GM19025 (cell line): ENCODE data around the gene P2RX2.

Experiments
- ATAC-seq: cut with Tn5 transposase; IDR thresholded peaks from one replicate; pipeline ENCODE4 v1.9.1; 2021; ENCODE audit warnings: mild to moderate bottlenecking, low read depth, moderate library complexity; ENCODE audit not compliant: unreplicated experiment

Gene P2RX2

DNA sequence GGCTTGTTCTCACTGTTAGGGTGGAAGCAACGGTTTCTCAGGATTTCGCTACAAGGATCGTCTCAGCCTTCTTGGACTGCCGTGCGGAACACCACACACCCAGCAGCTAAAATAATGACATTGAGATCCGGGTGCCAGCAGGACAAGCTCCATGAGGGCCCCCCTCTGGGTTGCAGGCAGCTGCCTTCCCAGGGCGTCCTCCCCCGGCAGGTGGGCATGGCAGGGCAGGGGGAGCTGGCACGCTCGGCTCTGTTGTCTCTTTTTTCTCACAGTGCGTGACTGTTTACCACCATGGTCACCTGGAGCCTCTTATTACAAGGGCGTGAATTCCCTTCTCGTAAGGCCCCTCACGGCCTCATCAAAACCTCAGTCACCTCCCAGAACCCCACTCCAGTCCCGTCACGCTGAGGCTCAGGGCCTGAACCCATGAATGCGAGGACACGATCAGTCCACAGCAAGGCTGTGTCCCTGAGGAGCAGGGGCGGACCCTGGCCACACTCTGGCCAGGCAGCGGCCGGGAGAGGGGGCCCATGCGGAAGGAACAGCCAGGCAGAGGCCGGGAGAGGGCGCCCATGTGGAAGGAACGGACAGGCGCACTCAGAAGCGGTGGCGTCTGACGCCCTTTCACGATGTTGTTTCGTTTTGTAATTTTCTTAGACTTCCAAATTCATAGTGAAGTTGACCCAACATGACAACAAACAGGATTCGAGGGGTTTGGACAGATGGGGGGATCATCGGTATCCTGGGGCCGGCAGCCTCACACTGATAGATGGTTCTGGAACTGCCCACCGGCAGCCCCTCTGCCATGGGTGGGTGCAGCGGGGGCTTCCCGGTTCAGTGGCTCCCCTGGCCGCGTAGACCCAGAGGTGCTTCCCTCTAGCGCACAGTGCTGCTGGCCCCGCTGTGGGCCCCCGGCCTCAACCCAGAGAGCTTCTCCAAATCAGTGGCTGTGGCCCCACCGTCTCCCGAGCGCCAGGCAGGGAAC, 18.2 kb upstream of the P2RX2 start:
- no peak for ATAC-seq

GRCh38 chr12:132601171-132601883, 17.2 kb upstream of the P2RX2 start:
- ATAC-seq: no peak

GRCh38 chr12:132602572-132603239, 15.9 kb upstream of the P2RX2 start:
- ATAC-seq: no peak

GRCh38 chr12:132603240-132604150, 15.1 kb upstream of the P2RX2 start:
- no peak for ATAC-seq

DNA sequence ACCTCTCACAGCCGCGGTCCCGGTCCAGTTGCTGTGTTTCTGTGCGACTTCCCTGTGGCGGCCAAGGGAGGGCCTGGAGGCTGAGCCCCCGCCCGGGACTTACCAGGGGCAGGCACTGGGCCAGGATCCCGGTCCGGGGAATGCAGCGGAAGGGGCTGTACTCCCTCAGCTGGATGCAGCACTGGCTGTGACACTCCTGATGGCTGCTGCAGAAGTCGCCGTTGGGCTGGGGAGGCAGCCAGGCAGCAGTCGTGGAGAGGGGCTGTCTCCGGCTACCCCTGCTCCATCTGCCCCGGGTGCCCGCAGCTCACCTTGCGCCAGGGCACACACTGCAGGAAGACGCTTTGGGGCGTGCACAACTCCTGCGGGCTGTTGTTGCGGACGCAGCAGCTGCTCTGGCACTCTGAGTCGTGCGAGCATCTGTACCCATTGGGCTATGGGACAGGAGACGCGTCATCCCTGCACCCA, 14.4 kb upstream of the P2RX2 start:
- no peak for ATAC-seq

DNA sequence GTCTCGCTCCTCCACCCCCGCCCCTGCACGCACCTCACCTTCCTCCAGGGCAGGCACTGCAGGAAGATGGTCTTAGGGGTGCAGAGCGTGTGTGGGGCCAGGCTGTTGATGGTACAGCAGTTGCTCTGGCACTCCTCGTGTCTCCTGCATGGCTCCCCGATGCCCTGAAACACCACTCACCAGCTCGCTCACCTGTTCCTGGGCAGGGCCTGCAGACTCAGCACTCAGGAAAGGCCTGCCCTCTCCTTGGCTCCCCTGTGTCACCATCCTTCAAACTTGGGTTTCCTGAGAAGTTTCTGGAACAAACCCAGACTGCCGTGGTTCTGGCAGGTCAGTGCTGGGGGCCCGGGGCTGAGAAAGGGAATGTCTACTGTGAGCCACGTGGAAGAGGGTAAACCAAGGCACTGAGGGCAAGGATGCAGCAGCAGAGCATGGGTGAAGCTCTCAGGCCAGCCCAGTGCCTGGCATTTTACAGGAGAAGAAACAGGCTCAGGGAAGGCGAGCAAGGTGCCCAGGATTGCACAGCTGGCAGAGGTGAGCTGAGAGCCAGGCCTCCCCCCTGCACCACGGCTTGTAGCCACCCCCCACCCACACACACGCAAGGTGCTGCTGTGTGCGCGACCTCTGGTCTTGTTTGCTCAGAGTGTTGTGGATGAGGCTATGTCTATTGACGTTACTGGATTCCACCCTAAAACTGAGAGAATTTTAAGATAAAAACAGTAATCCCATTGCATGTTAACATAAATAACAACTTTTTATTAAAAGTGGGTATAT, 13.7 kb upstream of the P2RX2 start:
- ATAC-seq: no peak

DNA sequence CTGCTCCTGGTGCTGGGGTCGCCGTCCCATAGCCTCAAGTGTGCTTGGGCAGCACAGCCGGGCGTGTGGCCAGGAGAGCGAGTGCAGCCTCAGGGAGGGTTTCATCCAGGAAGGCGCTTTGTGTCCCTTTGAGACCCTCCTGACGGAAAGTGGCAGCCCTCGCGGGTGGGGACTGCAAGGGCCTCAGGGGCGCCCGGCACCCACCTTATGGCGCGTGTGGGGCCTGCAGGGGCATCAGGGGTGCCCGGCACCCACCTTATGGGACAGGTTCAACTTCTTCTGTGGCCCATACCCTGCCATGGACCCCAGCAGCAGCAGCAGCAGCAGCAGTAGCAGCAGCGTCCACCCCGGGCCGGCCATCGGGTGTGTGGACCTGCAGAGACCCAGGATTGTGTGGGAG, 12.7 kb upstream of the P2RX2 start:
- ATAC-seq: no peak

DNA sequence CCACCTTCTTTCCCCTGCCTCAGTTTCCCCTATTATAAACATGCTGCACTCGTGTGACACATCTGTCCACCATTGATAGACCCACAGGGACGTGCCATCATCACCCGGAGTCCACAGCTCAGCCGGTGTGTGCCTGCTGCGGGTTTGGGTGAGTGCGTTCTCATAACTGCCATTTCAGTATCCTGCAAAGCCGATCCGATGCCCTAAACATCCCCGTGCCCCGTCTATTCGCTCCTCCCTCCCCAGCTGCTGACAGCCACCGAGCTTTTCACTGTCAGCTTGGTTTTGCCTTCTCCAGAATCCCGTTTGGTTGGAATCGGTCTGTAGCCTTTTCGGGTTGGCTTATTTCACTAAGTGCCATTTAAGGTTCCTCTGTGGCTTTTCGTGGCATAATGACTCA, 12.1 kb upstream of the P2RX2 start:
- no peak for ATAC-seq

DNA sequence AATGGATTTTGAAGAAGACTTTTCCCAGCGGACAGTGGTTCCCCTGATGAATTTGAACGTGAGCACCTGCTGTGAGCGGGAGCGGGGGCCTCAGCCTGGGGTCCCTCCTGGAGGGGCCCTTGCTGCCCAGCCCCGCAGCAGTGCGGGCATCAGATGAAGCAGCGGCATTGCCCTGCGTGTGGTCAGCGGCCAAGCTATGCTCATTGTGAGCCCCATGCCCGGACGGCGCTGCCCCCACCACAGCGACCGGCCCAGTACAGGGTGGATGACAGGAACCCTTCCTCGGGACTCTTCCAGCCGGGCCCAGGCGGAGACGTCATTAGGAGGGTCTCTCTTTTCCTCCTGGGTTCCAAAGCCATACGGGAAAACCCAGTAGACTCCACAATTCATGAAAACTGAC, 11.6 kb upstream of the P2RX2 start:
- ATAC-seq: no peak

- no peak for ATAC-seq
Measured at GRCh38 chr12:132608231-132609171, 10.1 kb upstream of the P2RX2 start.

DNA sequence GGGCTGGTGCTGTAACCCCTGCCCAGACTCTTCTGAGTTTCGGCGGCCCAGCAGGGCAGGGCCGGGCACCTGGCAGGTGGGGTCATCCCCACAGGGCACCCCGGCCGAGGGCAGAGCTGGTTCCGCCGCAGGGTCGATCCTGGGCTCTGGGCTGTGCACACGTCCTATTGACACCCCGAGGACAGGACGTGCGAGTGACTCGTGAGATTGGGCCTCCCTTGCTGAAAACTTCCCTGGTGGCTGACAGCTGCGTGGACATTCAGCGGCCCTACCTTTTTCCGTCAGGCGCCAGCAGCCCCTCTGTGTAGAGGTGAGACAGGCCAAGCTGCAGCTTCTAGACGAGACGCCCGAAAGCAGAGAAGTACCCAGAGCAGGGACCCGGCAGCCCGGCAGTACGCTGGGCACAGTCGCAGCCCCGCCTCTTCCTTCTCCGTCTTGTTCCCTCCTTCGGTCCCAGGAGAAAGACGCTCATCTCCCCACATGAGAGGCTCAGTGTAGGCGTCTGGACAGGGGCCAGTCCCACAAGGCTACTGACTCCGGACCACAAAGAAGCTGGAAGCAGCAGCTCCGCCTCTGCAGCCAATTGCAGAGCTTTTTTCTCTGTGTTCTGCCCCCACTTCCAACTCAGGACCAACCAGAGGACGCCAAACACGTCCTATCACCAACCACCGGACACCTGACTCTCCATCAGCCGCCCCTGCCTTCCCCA, 8.4 kb upstream of the P2RX2 start, which contains the start of gene LRCOL1:
Gene LRCOL1 (minus strand): TSS at position 532 of the 709 bp plus-strand sequence. CDS start 4,331 bp downstream, outside the sequence.
- no peak for ATAC-seq

GRCh38 chr12:132610866-132611602, 7.5 kb upstream of the P2RX2 start:
- no peak for ATAC-seq

- ATAC-seq: no peak
Measured at GRCh38 chr12:132611620-132612019, 7.0 kb upstream of the P2RX2 start.

GRCh38 chr12:132614029-132614428, 4.5 kb upstream of the P2RX2 start:
- no peak for ATAC-seq

- ATAC-seq: no peak
Measured at GRCh38 chr12:132614861-132615578, 3.6 kb upstream of the P2RX2 start.

- ATAC-seq: no peak
Measured at GRCh38 chr12:132615579-132616038, 3.0 kb upstream of the P2RX2 start.
